ENCODE results near the gene RNF121.

Gene RNF121

GRCh38 chr11:71990701-71991100 is 61.9 kb downstream of the RNF121 start:
- DNase-seq, result no peak

DNA sequence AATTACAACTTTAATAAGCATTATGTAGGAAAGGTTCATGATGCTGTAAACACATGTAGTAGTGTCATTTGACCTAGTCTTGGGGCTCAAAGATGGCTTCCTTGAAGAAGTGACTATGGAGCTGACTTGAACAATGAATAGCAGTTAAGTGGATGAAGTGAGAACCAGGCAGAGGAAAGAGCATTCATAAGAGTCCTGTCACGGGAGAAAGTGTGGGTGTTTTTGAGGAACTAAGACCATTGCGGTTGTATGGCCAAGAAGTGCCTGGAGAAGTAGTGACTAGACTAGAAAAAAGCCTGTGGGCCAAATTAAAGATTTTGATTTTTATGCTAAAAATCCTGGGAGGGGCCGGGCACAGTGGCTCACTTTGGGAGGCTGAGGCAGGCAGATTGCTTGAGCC is 62.6 kb downstream of the RNF121 start:
- DNase-seq, result peak; percentile 96 to 97

DNA sequence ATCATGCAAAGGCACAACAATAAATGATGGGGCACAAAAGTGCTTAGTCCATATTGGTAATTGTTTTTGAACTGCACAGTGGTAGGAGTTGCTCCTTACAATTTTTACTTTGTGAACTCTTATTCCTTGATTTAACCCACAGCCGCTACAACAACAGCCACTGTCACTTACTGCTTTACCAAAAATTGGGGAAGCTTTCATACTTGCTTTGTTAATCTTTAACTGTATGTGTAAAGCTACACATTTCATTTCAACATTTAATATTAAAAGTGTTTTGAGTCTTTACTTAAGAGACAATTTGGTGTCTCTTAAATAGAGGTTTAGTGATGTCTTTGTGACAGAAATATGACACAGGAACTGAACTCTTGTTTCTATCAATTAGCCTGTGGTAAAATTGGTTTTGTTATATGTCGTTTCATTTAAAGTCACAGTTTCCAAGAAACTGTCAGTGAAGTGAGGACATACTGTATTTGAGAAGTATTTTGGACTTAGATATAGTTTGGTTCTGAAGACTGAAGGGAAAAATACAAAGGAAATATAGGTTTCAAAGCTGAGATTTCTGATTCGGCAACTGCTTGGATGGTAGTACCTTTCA is 63.4 kb downstream of the RNF121 start:
- peak; percentile 39 to 54 for DNase-seq

- DNase-seq, result no peak
Measured at GRCh38 chr11:71994786-71995185, 65.9 kb downstream of the RNF121 start.

- no peak for DNase-seq
Measured at GRCh38 chr11:71995726-71996291, 67.0 kb downstream of the RNF121 start.

GRCh38 chr11:71996517-71996916 is 67.7 kb downstream of the RNF121 start:
- no peak for DNase-seq

DNA sequence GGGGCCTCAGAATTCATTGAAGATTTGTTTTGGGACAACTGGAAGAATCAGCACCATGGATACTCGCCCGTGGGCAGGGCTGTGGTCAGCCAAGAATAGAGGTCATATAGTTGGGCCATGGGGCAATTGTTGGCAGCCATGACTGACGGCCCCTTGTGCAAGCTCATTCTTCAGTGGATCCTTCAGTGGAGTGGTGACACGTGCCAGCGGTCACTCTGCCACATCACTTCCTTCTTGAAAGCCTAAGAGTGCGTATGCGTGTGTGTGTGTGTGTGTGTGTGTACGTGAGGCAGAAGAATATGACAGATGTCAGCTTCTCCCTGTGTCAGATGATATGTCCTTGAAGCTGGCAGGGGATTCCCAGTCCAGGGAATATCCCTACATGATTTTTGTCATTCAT is 68.1 kb downstream of the RNF121 start:
- DNase-seq, result peak; percentile 98 to 99

- no peak for DNase-seq
Measured at GRCh38 chr11:71997594-71997993, 68.7 kb downstream of the RNF121 start.

GRCh38 chr11:71998061-71998460 is 69.2 kb downstream of the RNF121 start:
- DNase-seq, result no peak

GRCh38 chr11:71998649-71999310 is 69.9 kb downstream of the RNF121 start, which contains the start of gene IL18BP:
Gene IL18BP, plus strand, starts transcription at chr11:71998909. Its CDS starts 1,076 bp downstream, at chr11:71999985.
- DNase-seq, result peak; percentile 87 to 91

DNA sequence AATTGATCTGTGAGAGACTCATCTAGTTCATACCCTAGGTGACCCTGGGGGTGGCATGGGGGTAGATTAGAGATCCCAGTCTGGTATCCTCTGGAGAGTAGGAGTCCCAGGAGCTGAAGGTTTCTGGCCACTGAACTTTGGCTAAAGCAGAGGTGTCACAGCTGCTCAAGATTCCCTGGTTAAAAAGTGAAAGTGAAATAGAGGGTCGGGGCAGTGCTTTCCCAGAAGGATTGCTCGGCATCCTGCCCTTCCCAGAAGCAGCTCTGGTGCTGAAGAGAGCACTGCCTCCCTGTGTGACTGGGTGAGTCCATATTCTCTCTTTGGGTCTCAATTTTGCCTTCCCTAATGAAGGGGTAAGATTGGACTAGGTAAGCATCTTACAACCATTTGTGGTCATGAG is 70.5 kb downstream of the RNF121 start:
- no peak for DNase-seq

DNA sequence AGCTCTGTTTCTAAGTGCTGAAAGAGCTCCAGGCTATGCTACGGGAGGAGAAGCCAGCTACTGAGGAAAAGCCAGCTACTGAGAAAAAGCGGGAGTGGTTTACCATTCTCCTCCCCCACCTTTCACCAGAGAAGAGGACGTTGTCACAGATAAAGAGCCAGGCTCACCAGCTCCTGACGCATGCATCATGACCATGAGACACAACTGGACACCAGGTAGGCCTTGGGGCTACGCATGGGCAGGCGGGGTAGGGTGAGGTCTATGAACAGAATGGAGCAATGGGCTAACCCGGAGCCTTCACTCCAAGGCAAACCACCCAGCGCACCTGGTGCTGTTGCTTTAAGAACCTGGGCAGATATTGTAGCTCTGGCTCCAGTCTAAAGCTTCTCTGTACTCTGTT is 71.0 kb downstream of the RNF121 start:
- no peak for DNase-seq

- DNase-seq, result no peak
Measured at GRCh38 chr11:72000202-72000867, 71.5 kb downstream of the RNF121 start.

DNA sequence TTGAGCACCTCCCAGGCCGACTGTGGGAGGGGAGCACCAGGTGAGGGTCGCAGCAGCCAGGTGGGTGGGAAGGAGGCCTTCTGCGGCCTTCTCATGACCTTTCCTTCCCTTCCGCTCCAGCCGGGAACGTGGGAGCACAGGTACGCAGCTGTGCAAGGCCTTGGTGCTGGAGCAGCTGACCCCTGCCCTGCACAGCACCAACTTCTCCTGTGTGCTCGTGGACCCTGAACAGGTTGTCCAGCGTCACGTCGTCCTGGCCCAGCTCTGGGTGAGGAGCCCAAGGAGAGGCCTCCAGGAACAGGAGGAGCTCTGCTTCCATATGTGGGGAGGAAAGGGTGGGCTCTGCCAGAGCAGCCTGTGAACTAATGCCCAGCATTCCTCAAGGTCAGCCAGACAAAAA is 72.4 kb downstream of the RNF121 start:
- DNase-seq, result no peak

- DNase-seq, result no peak
Measured at GRCh38 chr11:72001834-72002591, 73.2 kb downstream of the RNF121 start.

GRCh38 chr11:72002841-72003775 is 74.3 kb downstream of the RNF121 start:
- DNase-seq, result no peak

DNA sequence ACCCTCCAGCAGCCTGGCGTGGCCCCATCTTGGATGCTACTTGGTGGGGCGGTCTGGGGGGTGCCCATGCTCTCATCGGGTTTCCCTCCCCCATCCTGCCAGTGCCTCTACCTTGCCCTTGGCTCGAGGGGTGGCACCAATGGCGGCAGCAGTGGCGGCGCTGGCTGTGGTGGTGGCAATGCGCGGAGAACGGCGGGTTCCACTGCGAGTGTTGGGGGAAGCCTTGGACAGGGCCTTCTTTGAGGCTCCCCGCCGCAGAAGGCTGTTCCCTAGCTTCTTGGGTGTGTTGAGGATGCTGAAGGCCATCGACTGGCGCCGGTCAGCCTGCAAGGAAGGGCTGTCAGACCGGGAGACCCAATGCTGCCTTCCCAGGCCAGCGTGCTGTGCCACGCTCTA is 74.9 kb downstream of the RNF121 start:
- DNase-seq, result no peak

DNA sequence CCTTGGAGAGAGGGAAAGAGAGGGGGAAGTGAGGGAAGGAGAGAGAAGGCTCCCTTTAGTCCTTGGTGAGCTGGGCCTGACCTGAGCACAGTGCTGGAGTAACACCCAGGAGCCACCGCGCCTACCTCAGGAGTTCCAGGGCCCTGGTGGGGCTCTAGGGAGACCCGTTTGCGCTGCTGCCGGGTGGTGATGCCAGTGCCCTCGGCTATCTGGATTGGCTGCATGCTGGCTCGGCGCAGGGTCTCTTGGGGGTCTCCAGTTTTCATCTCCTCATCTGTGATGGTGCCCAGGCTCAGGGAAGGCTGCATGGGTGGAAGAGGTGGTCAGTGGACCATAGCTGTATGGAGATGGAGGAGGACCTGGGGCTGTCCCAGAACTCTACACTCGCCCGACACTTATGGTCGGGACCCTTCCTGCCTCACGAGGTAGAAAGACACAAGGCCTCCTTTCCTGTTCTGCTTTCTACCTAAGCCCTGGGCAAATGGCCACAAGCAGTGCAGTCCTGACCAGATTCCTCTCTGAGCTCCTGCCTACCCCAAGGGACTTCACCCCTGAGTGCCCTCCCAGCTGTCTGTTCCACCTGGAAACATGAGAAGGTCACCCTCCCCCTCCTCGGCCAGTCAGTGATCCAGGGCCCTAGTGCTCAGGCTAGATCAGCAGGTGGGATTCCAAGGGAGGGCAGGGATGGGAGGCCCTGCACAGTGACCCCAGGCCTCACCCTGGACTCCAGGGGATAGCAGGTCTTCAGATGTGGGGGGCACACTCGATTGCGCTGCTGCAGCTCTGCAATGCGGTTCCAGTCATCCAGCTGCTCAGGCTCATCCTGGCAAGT is 75.9 kb downstream of the RNF121 start:
- no peak for DNase-seq

DNA sequence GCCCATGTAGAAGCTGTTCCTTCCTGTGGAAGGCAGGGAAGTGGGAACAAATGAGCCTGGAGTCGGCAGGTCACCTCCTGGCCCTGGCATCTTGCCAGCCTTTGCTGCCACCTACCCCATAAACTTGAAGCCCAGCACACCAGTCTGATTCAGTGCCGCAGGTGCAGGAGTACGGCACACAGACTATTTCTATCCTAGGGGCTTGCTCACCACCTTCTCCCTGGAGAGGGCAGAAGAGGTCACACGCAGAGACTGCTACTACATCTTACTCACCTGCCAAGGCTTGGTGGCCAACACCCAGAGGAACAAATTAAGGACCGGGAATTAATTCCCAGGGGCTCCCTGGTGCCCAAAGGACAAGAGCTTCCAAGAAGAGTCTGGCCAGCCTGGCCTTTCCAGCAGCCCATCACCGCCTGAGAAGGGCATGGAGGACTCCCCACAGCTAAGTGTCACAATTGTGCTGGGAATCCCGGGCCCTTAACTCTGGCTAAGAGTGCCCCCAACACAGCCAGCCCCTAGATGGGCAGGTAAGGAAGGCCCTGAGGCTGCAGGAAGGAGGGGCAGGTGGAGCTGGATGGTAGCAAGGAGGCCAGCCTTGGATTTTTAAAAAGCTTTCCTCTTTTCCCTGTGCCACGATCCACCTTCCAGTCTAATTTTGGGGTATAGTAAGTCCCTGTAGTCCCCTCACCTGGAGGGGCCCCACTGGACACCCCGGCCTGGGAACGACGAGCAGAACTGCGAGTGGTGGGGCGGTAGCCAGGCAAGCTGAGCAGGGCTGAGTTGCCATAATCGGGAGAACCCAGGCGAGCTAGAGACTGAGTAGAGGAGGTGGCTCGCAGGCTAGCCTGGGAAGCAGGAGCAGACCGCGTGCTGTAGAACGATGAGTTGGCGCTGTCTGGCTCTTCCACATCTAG is 76.8 kb downstream of the RNF121 start:
- DNase-seq, result no peak

Measured in inflammatory macrophage (primary cell).